ENCODE results near the gene GPR107.

DNA sequence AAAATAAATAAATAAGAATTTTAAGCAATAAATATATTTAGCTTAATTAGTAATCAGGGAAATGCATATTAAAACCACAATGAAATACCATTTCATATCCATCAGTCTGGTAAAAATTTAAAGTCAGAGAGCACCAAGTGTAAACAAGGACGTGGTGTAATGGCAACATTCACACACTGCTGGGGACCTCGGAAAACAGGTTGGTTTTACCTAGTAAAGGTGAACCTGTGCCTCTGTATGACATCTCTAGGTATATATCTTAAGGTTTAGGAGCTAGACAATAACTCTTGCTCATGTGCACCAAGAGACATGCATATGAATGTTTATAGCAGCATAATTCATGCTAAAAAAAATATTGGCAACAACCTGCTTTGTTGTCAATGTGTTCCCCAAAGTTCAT, 40.4 kb upstream of the GPR107 start:
- TF ChIP-seq, protein P1, sequence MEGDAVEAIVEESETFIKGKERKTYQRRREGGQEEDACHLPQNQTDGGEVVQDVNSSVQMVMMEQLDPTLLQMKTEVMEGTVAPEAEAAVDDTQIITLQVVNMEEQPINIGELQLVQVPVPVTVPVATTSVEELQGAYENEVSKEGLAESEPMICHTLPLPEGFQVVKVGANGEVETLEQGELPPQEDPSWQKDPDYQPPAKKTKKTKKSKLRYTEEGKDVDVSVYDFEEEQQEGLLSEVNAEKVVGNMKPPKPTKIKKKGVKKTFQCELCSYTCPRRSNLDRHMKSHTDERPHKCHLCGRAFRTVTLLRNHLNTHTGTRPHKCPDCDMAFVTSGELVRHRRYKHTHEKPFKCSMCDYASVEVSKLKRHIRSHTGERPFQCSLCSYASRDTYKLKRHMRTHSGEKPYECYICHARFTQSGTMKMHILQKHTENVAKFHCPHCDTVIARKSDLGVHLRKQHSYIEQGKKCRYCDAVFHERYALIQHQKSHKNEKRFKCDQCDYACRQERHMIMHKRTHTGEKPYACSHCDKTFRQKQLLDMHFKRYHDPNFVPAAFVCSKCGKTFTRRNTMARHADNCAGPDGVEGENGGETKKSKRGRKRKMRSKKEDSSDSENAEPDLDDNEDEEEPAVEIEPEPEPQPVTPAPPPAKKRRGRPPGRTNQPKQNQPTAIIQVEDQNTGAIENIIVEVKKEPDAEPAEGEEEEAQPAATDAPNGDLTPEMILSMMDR (IDR thresholded peaks at IDR 0.05 in 4 of 5, conservative IDR thresholded peaks at IDR 0.05 in 1 of 5) = no peak
- TF ChIP-seq POLR2A (IDR thresholded peaks at IDR 0.05) = no peak
